ENCODE measurements around the gene TRIM14.

Gene TRIM14

GRCh38 chr9:98067184-98067583 lies 51.8 kb downstream of the TRIM14 start:
- H3K4me2 ChIP-seq (ENCODE audit: low read depth, low read length, poor library complexity, severe bottlenecking), result no peak overlapping the region
- H3K9me3 ChIP-seq (ENCODE audit: insufficient read depth, low read length), result no peaks in the 10 kb centered on the region
- peaks cover 3% of the 10 kb centered on the region; the same call in 1 of the 2 replicates for H3K36me3 ChIP-seq (ENCODE audit: low read length)
- TF ChIP-seq EZH2phosphoT487 (conservative IDR thresholded peaks at IDR 0.05; ENCODE audit: low read length), result no peak
- TF ChIP-seq CTCF (IDR thresholded peaks at IDR 0.05; ENCODE audit: insufficient read depth, low read length, poor library complexity, severe bottlenecking), result no peak
- no peak overlapping the region for H2AFZ ChIP-seq (ENCODE audit: low read depth, low read length, severe bottlenecking)
- H4K20me1 ChIP-seq (ENCODE audit: low read depth, low read length), result no peaks in the 10 kb centered on the region
- H3K79me2 ChIP-seq (ENCODE audit: insufficient read depth, low read length), result peaks cover 6% of the 10 kb centered on the region
- no peaks in the 10 kb centered on the region for H3K27me3 ChIP-seq (ENCODE audit: low read length)
- H3F3A ChIP-seq (ENCODE audit: insufficient read depth), result no peaks in the 10 kb centered on the region
- no peak overlapping the region for H3K4me3 ChIP-seq (ENCODE audit: insufficient read depth, low read length, poor library complexity, severe bottlenecking)
- no peak overlapping the region for H3K27ac ChIP-seq (ENCODE audit: low read depth, low read length)
- no peak overlapping the region for H3K9ac ChIP-seq (ENCODE audit: low read length)
- H3K9me2 ChIP-seq (replicated peaks; ENCODE audit: insufficient read depth, low read length), result no peaks in the 10 kb centered on the region

GRCh38 chr9:98066235-98066634 lies 52.8 kb downstream of the TRIM14 start:
- Histone ChIP-seq H4K20me1 (ENCODE audit: low read depth, low read length) (no peaks in the 10 kb centered on the region), H3K27me3 (ENCODE audit: low read length) (no peaks in the 10 kb centered on the region), H2AFZ (ENCODE audit: low read depth, low read length, severe bottlenecking) (no peak overlapping the region), H3K4me2 (ENCODE audit: low read depth, low read length, poor library complexity, severe bottlenecking) (no peak overlapping the region), H3K9ac (ENCODE audit: low read length) (no peak overlapping the region), H3K27ac (ENCODE audit: low read depth, low read length) (no peak overlapping the region), H3K36me3 (ENCODE audit: low read length) (peaks cover 3% of the 10 kb centered on the region; the same call in 1 of the 2 replicates), H3F3A (ENCODE audit: insufficient read depth) (no peaks in the 10 kb centered on the region), H3K79me2 (ENCODE audit: insufficient read depth, low read length) (peaks cover 6% of the 10 kb centered on the region), H3K4me3 (ENCODE audit: insufficient read depth, low read length, poor library complexity, severe bottlenecking) (no peak overlapping the region), H3K9me2 (replicated peaks; ENCODE audit: insufficient read depth, low read length) (no peaks in the 10 kb centered on the region), H3K9me3 (ENCODE audit: insufficient read depth, low read length) (no peaks in the 10 kb centered on the region)
- TF ChIP-seq CTCF (IDR thresholded peaks at IDR 0.05; ENCODE audit: insufficient read depth, low read length, poor library complexity, severe bottlenecking), result no peak
- no peak for TF ChIP-seq EZH2phosphoT487 (conservative IDR thresholded peaks at IDR 0.05; ENCODE audit: low read length)

DNA sequence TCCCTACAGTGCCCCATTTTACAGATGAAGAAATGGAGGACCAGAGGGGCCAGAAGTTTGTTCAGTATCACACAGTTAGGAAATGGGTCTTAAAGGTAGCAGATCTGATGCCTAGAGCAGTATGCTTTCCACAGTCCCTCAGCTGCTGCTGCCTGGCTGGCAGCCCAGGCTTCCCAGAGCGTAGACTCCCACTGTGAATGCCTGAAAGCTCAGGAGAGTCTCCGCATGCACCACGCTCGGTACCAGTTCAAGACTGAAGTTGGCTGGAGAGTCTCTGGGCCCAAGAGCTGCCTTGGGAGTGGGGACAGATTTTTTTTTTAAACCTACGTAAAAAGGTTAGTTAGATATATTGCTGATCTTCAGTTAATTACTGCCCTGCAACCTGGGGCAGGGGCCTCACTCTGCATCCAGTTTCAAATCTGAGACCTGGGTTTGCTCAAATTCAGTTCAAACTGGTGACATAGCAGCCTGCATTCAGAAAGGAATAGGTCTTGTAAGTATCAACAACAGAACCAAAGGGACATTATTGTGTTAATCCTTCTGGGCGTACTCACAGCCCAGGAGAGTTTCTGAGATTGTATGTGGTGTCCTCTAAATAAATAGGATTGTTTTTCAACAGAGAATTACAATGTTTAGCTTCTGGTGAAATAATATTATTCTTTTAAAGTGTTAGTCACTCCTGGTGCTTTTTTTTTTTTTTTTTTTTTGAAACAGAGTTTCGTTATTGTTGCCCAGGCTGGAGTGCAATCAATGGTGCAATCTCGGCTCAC lies 54.2 kb downstream of the TRIM14 start:
- H3K9me3 ChIP-seq (ENCODE audit: insufficient read depth, low read length), result no peaks in the 10 kb centered on the region
- H3K27ac ChIP-seq (ENCODE audit: low read depth, low read length), result no peak overlapping the region
- H3K4me2 ChIP-seq (ENCODE audit: low read depth, low read length, poor library complexity, severe bottlenecking), result no peak overlapping the region
- H3K79me2 ChIP-seq (ENCODE audit: insufficient read depth, low read length), result peaks cover 6% of the 10 kb centered on the region
- H3K36me3 ChIP-seq (ENCODE audit: low read length), result peaks cover 3% of the 10 kb centered on the region; the same call in 1 of the 2 replicates
- H3K9ac ChIP-seq (ENCODE audit: low read length), result no peak overlapping the region
- H3K9me2 ChIP-seq (replicated peaks; ENCODE audit: insufficient read depth, low read length), result no peaks in the 10 kb centered on the region
- no peak overlapping the region for H2AFZ ChIP-seq (ENCODE audit: low read depth, low read length, severe bottlenecking)
- H3K4me3 ChIP-seq (ENCODE audit: insufficient read depth, low read length, poor library complexity, severe bottlenecking), result no peak overlapping the region
- TF ChIP-seq CTCF (IDR thresholded peaks at IDR 0.05; ENCODE audit: insufficient read depth, low read length, poor library complexity, severe bottlenecking), result no peak
- TF ChIP-seq EZH2phosphoT487 (conservative IDR thresholded peaks at IDR 0.05; ENCODE audit: low read length), result no peak
- no peaks in the 10 kb centered on the region for H4K20me1 ChIP-seq (ENCODE audit: low read depth, low read length)
- no peaks in the 10 kb centered on the region for H3K27me3 ChIP-seq (ENCODE audit: low read length)
- no peaks in the 10 kb centered on the region for H3F3A ChIP-seq (ENCODE audit: insufficient read depth)

Data from SU-DHL-6 (cell line).